H9 (cell line): ENCODE results near the gene CD200. TPM values are rescaled to one million over a fixed set of nuclear protein-coding genes. Genes with fewer than 3 reads are reported as not detected.

Source experiments
- DNase-seq: peaks from one replicate; pipeline ENCODE4 v3.0.0-alpha.2; 2017
- H2AFZ ChIP-seq: one replicate; pipeline ENCODE4 v1.6.1; 2013; ENCODE audit warnings: mild to moderate bottlenecking, low read length, control low read depth, moderate library complexity
- H2AK5ac ChIP-seq: 2 replicates; pipeline ENCODE4 v1.6.1; 2013; ENCODE audit warnings: low read length, control low read depth, mixed read lengths; ENCODE audit not compliant: insufficient read length
- H2BK120ac ChIP-seq: one replicate; pipeline ENCODE4 v1.6.1; 2013; ENCODE audit warnings: low read depth, mild to moderate bottlenecking, low read length, control low read depth, inconsistent platforms; ENCODE audit not compliant: poor library complexity, severe bottlenecking
- H2BK12ac ChIP-seq: 2 replicates; pipeline ENCODE4 v1.6.1; 2013; ENCODE audit warnings: low read length, control low read depth, mixed read lengths, low read depth; ENCODE audit not compliant: insufficient read length
- H2BK15ac ChIP-seq: 2 replicates; pipeline ENCODE4 v1.6.1; 2013; ENCODE audit warnings: low read depth, low read length, control low read depth
- H2BK20ac ChIP-seq: one replicate; pipeline ENCODE4 v1.6.1; 2013; ENCODE audit warnings: low read depth, mild to moderate bottlenecking, low read length, control low read depth, inconsistent platforms; ENCODE audit not compliant: poor library complexity, severe bottlenecking
- H2BK5ac ChIP-seq: 2 replicates; pipeline ENCODE4 v1.6.1; 2013; ENCODE audit warnings: low read length, control low read depth, mixed read lengths; ENCODE audit not compliant: insufficient read length
- H3K14ac ChIP-seq: 2 replicates; pipeline ENCODE4 v1.6.1; 2013; ENCODE audit warnings: low read length, control low read depth; ENCODE audit not compliant: insufficient read depth
- H3K18ac ChIP-seq: 2 replicates; pipeline ENCODE4 v1.6.1; 2013; ENCODE audit warnings: low read depth, mild to moderate bottlenecking, mixed read lengths, low read length, control low read depth; ENCODE audit not compliant: insufficient read length
- H3K23ac ChIP-seq: 2 replicates; pipeline ENCODE4 v1.6.1; 2013; ENCODE audit warnings: low read length, control low read depth, mixed read lengths, low read depth; ENCODE audit not compliant: insufficient read length
- H3K23me2 ChIP-seq: 2 replicates; pipeline ENCODE4 v1.6.1; 2013; ENCODE audit warnings: low read depth, mild to moderate bottlenecking, mixed read lengths, low read length, control low read depth; ENCODE audit not compliant: insufficient read length, poor library complexity, severe bottlenecking
- H3K27ac ChIP-seq: 2 replicates; pipeline ENCODE4 v1.5.1; 2013; ENCODE audit warnings: low read length, control low read depth, mixed read lengths, low read depth; ENCODE audit not compliant: insufficient read length
- H3K27me3 ChIP-seq: 2 replicates; pipeline ENCODE4 v1.6.1; 2013; ENCODE audit warnings: low read length, control low read depth, inconsistent platforms; ENCODE audit not compliant: insufficient read depth
- H3K4ac ChIP-seq: 2 replicates; pipeline ENCODE4 v1.6.1; 2013; ENCODE audit warnings: low read depth, mild to moderate bottlenecking, control low read depth, inconsistent platforms, low read length, moderate library complexity
- H3K4me1 ChIP-seq: 2 replicates; pipeline ENCODE4 v1.6.1; 2013; ENCODE audit warnings: low read length, control low read depth, inconsistent platforms; ENCODE audit not compliant: insufficient read depth
- H3K4me2 ChIP-seq: 2 replicates; pipeline ENCODE4 v1.6.1; 2013; ENCODE audit warnings: low read length, control low read depth, mixed read lengths; ENCODE audit not compliant: insufficient read length, insufficient read depth
- H3K56ac ChIP-seq: 2 replicates; pipeline ENCODE4 v1.6.1; 2013; ENCODE audit warnings: low read depth, mild to moderate bottlenecking, mixed read lengths, low read length, control low read depth; ENCODE audit not compliant: insufficient read length
- H3K79me1 ChIP-seq: 2 replicates; pipeline ENCODE4 v1.6.1; 2013; ENCODE audit warnings: low read depth, mild to moderate bottlenecking, moderate library complexity, low read length, control low read depth, inconsistent platforms; ENCODE audit not compliant: insufficient read depth, poor library complexity, severe bottlenecking
- H3K79me2 ChIP-seq: 2 replicates; pipeline ENCODE4 v1.6.1; 2013; ENCODE audit warnings: low read length, control low read depth, inconsistent platforms; ENCODE audit not compliant: insufficient read depth
- H3K9ac ChIP-seq: 2 replicates; pipeline ENCODE4 v1.6.1; 2013; ENCODE audit warnings: low read length, control low read depth, mixed read lengths; ENCODE audit not compliant: insufficient read length; ENCODE audit errors: extremely low read depth
- H3K9me3 ChIP-seq: one replicate; pipeline ENCODE4 v1.6.1; 2013; ENCODE audit warnings: low read depth, low read length, inconsistent platforms; ENCODE audit not compliant: control insufficient read depth
- H3T11ph ChIP-seq: one replicate; pipeline ENCODE4 v1.6.1; 2013; ENCODE audit warnings: mild to moderate bottlenecking, low read length, control low read depth, inconsistent platforms
- H4K20me1 ChIP-seq: one replicate; pipeline ENCODE4 v1.6.1; 2013; ENCODE audit not compliant: control insufficient read depth, insufficient read length, insufficient read depth
- H4K5ac ChIP-seq: 2 replicates; pipeline ENCODE4 v1.6.1; 2013; ENCODE audit warnings: low read depth, mild to moderate bottlenecking, mixed read lengths, low read length, control low read depth; ENCODE audit not compliant: insufficient read length
- H4K8ac ChIP-seq: replicated peaks from 2 replicates; pipeline ENCODE4 v1.6.1; 2013; ENCODE audit warnings: low read length, control low read depth, mixed read lengths, low read depth; ENCODE audit not compliant: insufficient read length
- H4K91ac ChIP-seq: 2 replicates; pipeline ENCODE4 v1.6.1; 2013; ENCODE audit warnings: low read depth, mild to moderate bottlenecking, moderate library complexity, mixed read lengths, low read length, control low read depth; ENCODE audit not compliant: insufficient read length
- H3K27ac Mint-ChIP-seq, 3 experiments: 2 replicates in 2 of 3; 3 replicates in 1 of 3; pipeline ENCODE4 v1.8.0; 2020 to 2021; ENCODE audit warnings: mixed read lengths in 3 of 3, mild to moderate bottlenecking in 1 of 3, moderate library complexity in 1 of 3
- H3K27me3 Mint-ChIP-seq: 2 replicates; pipeline ENCODE4 v1.8.0; 2021; ENCODE audit warnings: low read depth, mild to moderate bottlenecking, moderate library complexity, mixed read lengths
- H3K36me3 Mint-ChIP-seq, 3 experiments: 2 replicates in 2 of 3; 3 replicates in 1 of 3; pipeline ENCODE4 v1.8.0; 2020 to 2021; ENCODE audit warnings: low read depth in 3 of 3, mixed read lengths in 3 of 3; ENCODE audit not compliant: insufficient read depth in 1 of 3
- H3K4me1 Mint-ChIP-seq, 2 experiments: 2 replicates each; pipeline ENCODE4 v1.8.0; 2020; ENCODE audit warnings: mixed read lengths in 2 of 2
- H3K4me3 Mint-ChIP-seq, 2 experiments: 2 replicates in 1 of 2; 3 replicates in 1 of 2; pipeline ENCODE4 v1.8.0; 2020 to 2021; ENCODE audit warnings: mild to moderate bottlenecking in 2 of 2, mixed read lengths in 2 of 2, moderate library complexity in 1 of 2
- H3K9me3 Mint-ChIP-seq, 2 experiments: 2 replicates in 1 of 2; 3 replicates in 1 of 2; pipeline ENCODE4 v1.8.0; 2020; ENCODE audit warnings: mild to moderate bottlenecking in 2 of 2, mixed read lengths in 2 of 2, moderate library complexity in 1 of 2
- CTCF ChIP-seq: fragments of 200-600 bp; sonication (generic); conservative IDR thresholded peaks from 3 replicates; pipeline ENCODE4 v1.8.0; 2021; ENCODE audit warnings: antibody characterized with exemption, mild to moderate bottlenecking
- WGBS: extraction: QIAGEN DNeasy Blood & Tissue Kit; methylation state at CpG from one replicate; pipeline ENCODE4 v1.1.7; 2013; ENCODE audit warnings: missing lambda C conversion rate, low lambda C conversion rate, mixed read lengths; ENCODE audit not compliant: insufficient read length; ENCODE audit errors: extremely low coverage; 5-methylcytosine and 5-hydroxymethylcytosine counted together
- total RNA-seq: library from RNA; stranded (reverse); gene quantifications from 2 replicates; pipeline ENCODE4 v1.2.1, GENCODE V29; 2021

CD200 gene
- total RNA-seq, 1 experiment from 2014 or later: 51.6 TPM

GRCh38 chr3:112382543-112383160 is 49.7 kb downstream of the CD200 start:
- Histone ChIP-seq H3K14ac (no peak overlapping the region), H2BK15ac (no peak overlapping the region), H3T11ph (no peak overlapping the region), H2BK5ac (no peak overlapping the region), H2BK12ac (no peak overlapping the region), H3K18ac (no peak overlapping the region), H3K56ac (no peak overlapping the region), H2AFZ (no peak overlapping the region), H3K4ac (no peak overlapping the region), H3K79me2 (no peaks in the 10 kb centered on the region), H3K27me3 (no peaks in the 10 kb centered on the region), H2AK5ac (no peak overlapping the region), H3K23ac (no peak overlapping the region), H2BK120ac (no peak overlapping the region), H3K4me2 (no peak overlapping the region), H3K27ac (no peak overlapping the region), H3K23me2 (no peaks in the 10 kb centered on the region), H3K9me3 (no peaks in the 10 kb centered on the region), H4K20me1 (no peaks in the 10 kb centered on the region), H2BK20ac (no peak overlapping the region), H4K5ac (no peak overlapping the region), H3K9ac (no peak overlapping the region), H3K79me1 (no peaks in the 10 kb centered on the region), H4K91ac (no peak overlapping the region), H3K4me1 (no peaks in the 10 kb centered on the region), H4K8ac (no peak overlapping the region)
- Mint-ChIP-seq H3K27ac (no peak overlapping the region; a peak in 1 of 7 replicates), H3K4me3 (no peak overlapping the region), H3K27me3 (no peaks in the 10 kb centered on the region), H3K36me3 (peaks cover 0 to 4% (median 4%) of the 10 kb centered on the region in 3 experiments; a peak in 6 of 7 replicates), H3K4me1 (peaks cover 20 to 28% of the 10 kb centered on the region in 2 experiments), H3K9me3 (peaks cover 0 to 2% of the 10 kb centered on the region in 2 experiments; a peak in 1 of 5 replicates)
- no peak for DNase-seq
- TF ChIP-seq CTCF: no peak
- no CpG with 5 or more reads among the region's 7 CpGs for WGBS
